GM19240 (cell line): ENCODE measurements around the gene SLC6A19.

Experiments used
- DNase-seq: peaks from one replicate; pipeline ENCODE4 v3.0.0; 2011; ENCODE audit warnings: low spot score; ENCODE audit not compliant: insufficient read length

SLC6A19 gene

GRCh38 chr5:1193591-1193985 is 7.8 kb upstream of the SLC6A19 start:
- no peak for DNase-seq

DNA sequence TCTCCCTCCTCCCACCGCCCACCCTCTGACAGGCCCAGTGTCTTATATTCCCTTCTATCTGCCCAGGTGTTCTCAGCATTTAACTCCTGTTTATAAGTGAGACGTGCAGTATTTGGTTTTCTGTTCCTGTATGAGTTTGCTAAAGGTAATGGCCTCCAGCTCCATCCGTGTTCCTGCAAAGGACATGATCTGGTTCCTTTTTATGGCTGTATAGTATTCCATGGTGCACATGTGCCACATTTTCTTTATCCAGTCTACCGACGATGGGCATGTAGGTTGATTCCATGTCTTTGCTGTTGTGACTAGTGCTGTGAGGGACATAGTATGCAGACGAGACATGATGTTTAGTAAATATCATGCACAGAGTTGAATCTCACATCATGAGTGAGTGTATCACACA is 7.0 kb upstream of the SLC6A19 start:
- DNase-seq = no peak

- DNase-seq = no peak
Observed at GRCh38 chr5:1195439-1195838, 6.0 kb upstream of the SLC6A19 start.

GRCh38 chr5:1195916-1196315 is 5.5 kb upstream of the SLC6A19 start:
- DNase-seq = no peak

DNA sequence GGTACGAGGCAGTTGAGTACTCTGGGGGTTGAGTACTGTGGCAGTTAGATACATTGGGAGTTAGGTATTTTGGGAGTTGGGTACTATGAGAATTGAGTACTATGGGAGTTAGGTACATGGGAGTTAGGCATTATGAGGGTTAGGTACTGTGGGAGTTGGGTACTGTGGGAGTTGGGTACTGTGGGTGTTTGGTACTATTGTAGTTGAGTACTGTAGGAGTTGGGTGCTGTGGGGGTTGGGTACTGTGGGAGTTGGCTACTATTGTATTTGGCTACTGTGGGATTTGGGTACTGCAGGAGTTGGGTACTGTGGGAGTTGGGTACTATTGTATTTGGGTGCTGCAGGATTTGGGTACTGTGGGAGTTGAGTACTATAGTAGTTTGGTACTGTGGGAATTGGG is 4.8 kb upstream of the SLC6A19 start:
- no peak for DNase-seq

DNA sequence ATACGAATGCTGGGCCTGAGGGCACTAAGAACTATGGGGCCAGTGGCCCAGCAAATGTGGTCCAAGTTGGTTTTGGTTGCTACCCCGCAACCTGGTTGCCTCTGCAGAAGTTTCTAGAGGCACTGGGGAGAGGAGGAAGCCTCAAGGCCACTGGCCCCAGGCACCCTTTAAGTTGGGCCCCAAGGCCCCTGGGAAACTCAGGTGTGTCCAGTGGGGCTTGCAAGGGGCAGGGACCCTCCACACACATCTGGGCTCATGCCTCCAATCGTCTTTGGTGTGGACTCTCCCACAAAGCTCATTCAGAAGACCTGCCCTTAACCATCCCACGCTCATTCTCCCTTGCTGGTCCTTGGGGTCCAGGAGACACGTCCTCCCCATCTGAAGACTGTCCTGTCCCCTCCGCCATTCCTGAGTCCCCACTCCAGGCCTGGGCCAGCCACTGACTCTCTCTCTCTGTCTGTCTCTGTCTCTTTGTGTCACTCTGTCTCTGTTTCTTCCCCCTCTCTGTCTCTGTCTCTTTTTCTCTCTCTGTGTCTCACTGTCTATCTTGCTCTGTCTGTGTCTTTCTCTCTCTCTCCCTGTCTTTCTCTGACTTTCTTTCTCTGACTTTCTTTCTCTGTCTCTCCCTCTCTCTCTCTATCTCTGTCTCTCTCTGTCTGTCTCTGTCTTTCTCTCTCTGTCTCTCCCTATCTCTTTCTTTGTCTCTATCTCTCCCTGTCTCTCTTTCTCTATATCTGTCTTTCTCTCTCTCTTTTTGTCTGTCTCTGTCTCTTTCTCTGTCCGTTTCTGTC is 3.3 kb upstream of the SLC6A19 start:
- DNase-seq = no peak

DNA sequence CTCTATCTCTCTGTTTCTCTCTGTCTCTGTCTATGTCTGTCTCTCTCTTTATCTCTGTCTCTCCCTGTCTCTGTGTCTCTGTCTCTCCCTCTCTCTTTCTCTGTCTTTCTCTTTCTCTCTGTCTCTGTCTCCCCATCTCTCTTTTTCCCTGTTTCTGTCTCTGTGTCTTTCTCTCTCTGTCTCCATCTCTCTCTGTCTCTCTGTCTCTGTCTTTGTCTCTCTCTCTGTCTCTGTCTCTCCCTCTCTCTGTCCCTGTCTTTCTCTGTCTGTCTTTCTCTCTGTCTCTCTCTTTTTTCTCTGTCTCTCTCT is 2.1 kb upstream of the SLC6A19 start:
- DNase-seq = no peak

GRCh38 chr5:1199649-1200494 is 1.5 kb upstream of the SLC6A19 start:
- DNase-seq = no peak

DNA sequence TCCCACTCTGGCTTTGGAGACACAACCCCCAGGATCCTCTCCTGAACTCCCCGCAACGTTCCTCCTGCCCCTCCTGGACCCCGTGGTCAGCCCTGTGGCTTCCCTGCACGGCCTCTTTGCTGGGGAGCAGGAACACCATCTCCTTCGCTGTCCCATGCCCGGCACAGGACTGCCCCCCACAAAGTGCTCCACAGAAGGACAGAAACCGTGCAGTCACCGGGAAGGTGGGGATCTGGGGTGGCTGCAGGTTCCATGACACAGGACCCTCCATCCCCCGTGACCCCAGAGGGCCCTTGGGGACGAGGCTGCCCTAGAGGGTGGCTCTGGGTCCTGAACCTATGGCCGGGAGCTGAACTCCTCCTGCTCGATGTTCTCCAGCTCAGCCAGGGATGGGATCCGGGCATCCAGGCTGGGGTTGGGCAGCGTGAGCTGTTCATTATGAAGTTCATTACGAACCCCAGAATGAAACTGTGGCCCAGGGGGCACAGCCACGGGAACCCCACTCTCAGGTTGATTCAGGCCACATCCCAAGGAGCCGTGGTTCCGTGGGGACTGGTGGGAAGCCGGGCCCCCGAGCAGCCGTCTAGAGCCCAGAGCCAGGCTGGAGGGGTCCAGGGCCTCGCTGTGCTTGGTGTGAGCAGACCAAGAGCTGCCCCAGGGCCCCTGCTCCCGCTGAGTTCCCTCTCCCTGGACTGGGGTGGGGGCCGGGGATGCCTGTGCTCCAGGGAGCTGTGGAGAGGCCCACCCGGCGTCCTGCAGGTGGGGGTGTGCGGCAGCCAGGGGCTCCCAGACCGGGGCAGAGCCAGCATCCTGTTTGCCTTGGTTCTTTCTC is 684 bp upstream of the SLC6A19 start:
- no peak for DNase-seq

GRCh38 chr5:1202026-1202797 is 817 bp downstream of the SLC6A19 start:
- no peak for DNase-seq

GRCh38 chr5:1202798-1203185 is 1.4 kb downstream of the SLC6A19 start:
- no peak for DNase-seq

DNA sequence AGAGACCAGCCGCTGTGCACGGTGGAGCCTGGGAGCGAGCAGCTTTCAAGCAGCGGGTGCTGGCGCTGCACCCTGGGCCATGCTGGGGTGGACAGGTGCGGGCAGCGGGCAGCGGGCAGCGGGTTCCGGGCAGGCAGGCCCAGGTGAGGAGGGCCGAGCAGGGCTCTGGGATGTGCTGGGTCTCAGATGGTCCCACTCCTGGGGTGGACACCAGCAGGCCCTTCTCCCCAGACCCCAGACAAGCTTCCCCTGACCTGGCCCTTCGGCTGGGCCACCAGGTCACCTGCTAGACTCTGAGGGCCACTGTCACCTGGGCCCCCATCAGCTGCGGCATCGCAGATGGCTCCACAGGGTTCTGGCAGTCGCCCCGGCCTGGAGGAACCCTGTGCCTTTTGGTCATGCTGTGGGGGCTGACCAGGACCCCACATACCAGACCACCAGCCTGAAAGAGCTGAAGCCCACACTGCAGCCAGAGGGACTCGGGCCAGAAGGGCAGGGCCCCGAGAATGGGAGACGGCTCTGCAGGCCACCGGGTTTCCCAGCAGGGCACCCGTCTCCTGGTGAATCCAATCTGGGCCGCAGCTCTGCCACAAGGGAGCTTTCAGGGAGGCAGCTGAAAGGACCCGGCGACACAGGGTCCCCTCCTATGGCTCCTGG is 2.0 kb downstream of the SLC6A19 start:
- DNase-seq = no peak

- DNase-seq = no peak
Observed at GRCh38 chr5:1203968-1204692, 2.7 kb downstream of the SLC6A19 start.

- no peak for DNase-seq
Observed at GRCh38 chr5:1204693-1205242, 3.4 kb downstream of the SLC6A19 start.

DNA sequence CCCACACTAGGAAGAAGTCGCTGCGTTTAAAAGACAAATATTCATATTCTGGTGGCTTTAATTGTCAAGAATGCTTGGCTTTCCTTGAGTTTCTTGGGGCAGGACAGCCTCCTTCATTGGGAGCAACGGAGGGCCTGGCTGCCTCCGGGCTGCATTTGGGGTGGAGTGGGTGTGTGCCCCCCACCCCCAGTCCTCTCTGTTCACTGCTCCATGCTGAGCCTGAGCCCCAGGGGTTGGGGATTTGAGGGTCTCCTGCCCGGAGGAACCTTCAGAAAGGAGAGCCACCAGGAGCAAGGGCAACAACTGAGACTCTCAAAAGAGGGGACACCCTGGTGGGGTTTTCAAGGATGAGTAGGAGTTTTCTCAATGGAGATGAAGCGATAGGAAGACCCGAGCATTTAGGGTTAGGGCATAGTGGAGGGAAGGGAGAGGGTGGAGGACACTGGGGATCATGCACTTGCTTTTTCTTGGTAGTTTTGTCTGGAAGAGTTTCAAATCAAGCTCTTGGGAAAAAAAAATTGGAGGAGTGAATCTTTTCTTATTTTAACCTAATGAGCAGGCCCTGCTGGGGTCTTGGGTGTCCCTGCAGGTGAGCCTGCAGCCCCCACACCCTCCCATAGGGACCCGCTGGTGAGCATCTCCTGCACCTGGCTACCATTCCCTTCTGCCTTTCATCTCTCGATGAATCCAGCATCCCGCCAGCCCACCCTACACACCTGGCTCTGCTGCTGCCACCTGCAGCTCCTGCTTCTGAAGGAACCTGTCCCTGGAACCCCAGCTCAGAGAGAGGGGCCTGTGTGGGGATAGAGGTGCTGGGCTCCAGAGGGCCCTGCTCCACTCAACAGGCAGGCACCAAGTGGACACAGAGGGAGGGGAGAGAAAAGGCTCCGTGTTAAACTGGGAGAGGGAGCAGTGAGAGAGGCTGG is 4.1 kb downstream of the SLC6A19 start:
- DNase-seq = no peak

GRCh38 chr5:1206521-1207412 is 5.4 kb downstream of the SLC6A19 start:
- no peak for DNase-seq

- no peak for DNase-seq
Observed at GRCh38 chr5:1207555-1207954, 6.2 kb downstream of the SLC6A19 start.
